ENCODE results near the gene CDK14.

CDK14 gene

GRCh38 chr7:90766814-90767564, 170.9 kb downstream of the CDK14 start:
- H3K27ac ChIP-seq, result peak overlapping the region; percentile 93
- TF ChIP-seq CTCF (conservative IDR thresholded peaks at IDR 0.05), result no peak

- TF ChIP-seq CTCF (conservative IDR thresholded peaks at IDR 0.05), result no peak
- peak overlapping the region; percentile 93 for H3K27ac ChIP-seq
Measured at GRCh38 chr7:90768301-90768700, 172.2 kb downstream of the CDK14 start.

GRCh38 chr7:90769036-90769435, 172.9 kb downstream of the CDK14 start:
- TF ChIP-seq CTCF (conservative IDR thresholded peaks at IDR 0.05), result no peak
- H3K27ac ChIP-seq, result peak overlapping the region; percentile 93

GRCh38 chr7:90769566-90769965, 173.4 kb downstream of the CDK14 start:
- H3K27ac ChIP-seq, result peak overlapping the region; percentile 93

GRCh38 chr7:90771281-90771680, 175.2 kb downstream of the CDK14 start:
- H3K27ac ChIP-seq, result no peak overlapping the region
- TF ChIP-seq CTCF (conservative IDR thresholded peaks at IDR 0.05), result no peak

- H3K27ac ChIP-seq, result no peak overlapping the region
- TF ChIP-seq CTCF (conservative IDR thresholded peaks at IDR 0.05), result no peak
Measured at GRCh38 chr7:90772410-90772809, 176.3 kb downstream of the CDK14 start.

GRCh38 chr7:90773269-90773668, 177.1 kb downstream of the CDK14 start:
- TF ChIP-seq CTCF (conservative IDR thresholded peaks at IDR 0.05), result no peak
- H3K27ac ChIP-seq, result no peak overlapping the region

GRCh38 chr7:90774706-90775105, 178.6 kb downstream of the CDK14 start:
- no peak for TF ChIP-seq CTCF (conservative IDR thresholded peaks at IDR 0.05)
- H3K27ac ChIP-seq, result no peak overlapping the region
